Activated naive CD8-positive, alpha-beta T cell treated with anti-CD3 and anti-CD28 coated beads for 36 hours (primary cell): ENCODE data around the gene ABL2. TPM values are rescaled to one million over a fixed set of nuclear protein-coding genes. Genes with fewer than 3 reads are reported as not detected.

Experiments
- DNase-seq: peaks from one replicate; pipeline ENCODE4 v3.0.0; 2021
- H3K27ac Mint-ChIP-seq: one replicate; pipeline ENCODE4 v1.8.0; 2022; ENCODE audit warnings: mild to moderate bottlenecking, moderate library complexity, mixed read lengths
- H3K27me3 Mint-ChIP-seq: one replicate; pipeline ENCODE4 v1.8.0; 2022; ENCODE audit warnings: mild to moderate bottlenecking, mixed read lengths
- H3K36me3 Mint-ChIP-seq: one replicate; pipeline ENCODE4 v1.8.0; 2021; ENCODE audit warnings: mild to moderate bottlenecking, mixed read lengths
- H3K4me1 Mint-ChIP-seq: one replicate; pipeline ENCODE4 v1.8.0; 2021; ENCODE audit warnings: mixed read lengths
- H3K4me3 Mint-ChIP-seq: one replicate; pipeline ENCODE4 v1.8.0; 2022; ENCODE audit warnings: mild to moderate bottlenecking, moderate library complexity, mixed read lengths
- H3K9me3 Mint-ChIP-seq: one replicate; pipeline ENCODE4 v1.8.0; 2022; ENCODE audit warnings: mixed read lengths
- total RNA-seq, 2 experiments: library from RNA; stranded (reverse); gene quantifications; one replicate each; pipeline ENCODE4 v1.2.3, GENCODE V29; 2021

The ABL2 gene
- total RNA-seq, 2 experiments from 2014 or later: 8.5 to 9.3 TPM

DNA sequence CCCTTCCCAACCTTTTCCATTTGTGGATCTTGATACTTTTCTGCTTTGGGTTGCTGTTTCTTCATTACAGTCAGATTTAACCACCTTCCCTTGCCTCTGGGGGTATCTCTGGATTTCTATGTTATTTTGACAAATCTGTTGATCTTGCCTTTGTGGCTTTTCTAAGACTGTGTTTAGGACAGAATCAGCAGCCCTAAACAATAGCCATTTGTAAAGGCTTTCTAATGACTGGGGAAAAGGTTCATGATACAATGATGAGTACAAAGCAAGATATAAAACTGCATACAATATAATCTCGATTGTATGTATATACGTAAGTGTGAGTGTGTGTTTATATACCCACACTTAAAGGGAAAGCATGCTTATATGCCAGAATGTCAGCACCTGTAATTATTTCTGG, 176.0 kb downstream of the ABL2 start:
- Mint-ChIP-seq H3K27me3 (no peaks in the 10 kb centered on the region), H3K4me3 (no peak overlapping the region), H3K27ac (no peak overlapping the region), H3K9me3 (peaks cover 2% of the 10 kb centered on the region), H3K4me1 (no peaks in the 10 kb centered on the region), H3K36me3 (peaks cover 28% of the 10 kb centered on the region)
- DNase-seq: no peak

DNA sequence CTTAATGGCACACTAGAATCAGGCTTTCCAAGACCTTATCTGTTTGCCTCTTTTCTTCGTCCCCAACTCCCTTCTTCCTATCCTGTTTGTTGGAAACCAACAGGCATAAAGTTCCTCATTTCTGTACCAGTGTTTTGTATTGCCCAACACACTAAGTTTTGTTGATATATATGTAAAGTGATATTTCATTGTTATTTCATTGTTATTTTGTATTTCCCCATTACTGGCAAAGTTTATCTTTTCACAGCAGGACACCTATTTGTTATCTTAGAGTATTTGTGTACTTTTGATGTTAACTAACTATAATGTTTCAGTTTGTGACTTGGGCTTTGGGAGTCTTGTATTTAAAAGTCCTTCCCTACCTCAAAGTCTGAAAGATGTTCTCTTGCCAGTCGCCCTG, 176.7 kb downstream of the ABL2 start:
- Mint-ChIP-seq H3K36me3 (peaks cover 29% of the 10 kb centered on the region), H3K4me3 (no peak overlapping the region), H3K27me3 (no peaks in the 10 kb centered on the region)

More for the DNA sequence above, 176.7 kb downstream of the ABL2 start:
- no peak for DNase-seq
- peaks cover 2% of the 10 kb centered on the region for H3K9me3 Mint-ChIP-seq
- peaks cover 2% of the 10 kb centered on the region for H3K4me1 Mint-ChIP-seq
- H3K27ac Mint-ChIP-seq: no peak overlapping the region

Other genes with a start within 250 kb of the ABL2 start
- gene FAM20B, start 203.8 kb downstream of the ABL2 start, total RNA-seq: 10 to 100 TPM; 37.4 to 42.6 TPM
- 10 to 100 TPM; 40.1 to 41.1 TPM for gene TOR3A, start 147.6 kb downstream of the ABL2 start, total RNA-seq
- 10 to 100 TPM; 86.2 to 90.9 TPM for gene SOAT1, start 64.1 kb upstream of the ABL2 start, total RNA-seq
- under 1 TPM; 0.56 to 0.64 TPM for gene AXDND1, start 136.3 kb upstream of the ABL2 start, total RNA-seq